ENCODE measurements around the gene CD2AP. TPM values are rescaled to one million over a fixed set of nuclear protein-coding genes. Genes with fewer than 3 reads are reported as not detected.

Gene CD2AP, protein sequence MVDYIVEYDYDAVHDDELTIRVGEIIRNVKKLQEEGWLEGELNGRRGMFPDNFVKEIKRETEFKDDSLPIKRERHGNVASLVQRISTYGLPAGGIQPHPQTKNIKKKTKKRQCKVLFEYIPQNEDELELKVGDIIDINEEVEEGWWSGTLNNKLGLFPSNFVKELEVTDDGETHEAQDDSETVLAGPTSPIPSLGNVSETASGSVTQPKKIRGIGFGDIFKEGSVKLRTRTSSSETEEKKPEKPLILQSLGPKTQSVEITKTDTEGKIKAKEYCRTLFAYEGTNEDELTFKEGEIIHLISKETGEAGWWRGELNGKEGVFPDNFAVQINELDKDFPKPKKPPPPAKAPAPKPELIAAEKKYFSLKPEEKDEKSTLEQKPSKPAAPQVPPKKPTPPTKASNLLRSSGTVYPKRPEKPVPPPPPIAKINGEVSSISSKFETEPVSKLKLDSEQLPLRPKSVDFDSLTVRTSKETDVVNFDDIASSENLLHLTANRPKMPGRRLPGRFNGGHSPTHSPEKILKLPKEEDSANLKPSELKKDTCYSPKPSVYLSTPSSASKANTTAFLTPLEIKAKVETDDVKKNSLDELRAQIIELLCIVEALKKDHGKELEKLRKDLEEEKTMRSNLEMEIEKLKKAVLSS
- polyA plus RNA-seq (2012; ENCODE audit: insufficient read length, low read depth): 8.5 TPM

DNA sequence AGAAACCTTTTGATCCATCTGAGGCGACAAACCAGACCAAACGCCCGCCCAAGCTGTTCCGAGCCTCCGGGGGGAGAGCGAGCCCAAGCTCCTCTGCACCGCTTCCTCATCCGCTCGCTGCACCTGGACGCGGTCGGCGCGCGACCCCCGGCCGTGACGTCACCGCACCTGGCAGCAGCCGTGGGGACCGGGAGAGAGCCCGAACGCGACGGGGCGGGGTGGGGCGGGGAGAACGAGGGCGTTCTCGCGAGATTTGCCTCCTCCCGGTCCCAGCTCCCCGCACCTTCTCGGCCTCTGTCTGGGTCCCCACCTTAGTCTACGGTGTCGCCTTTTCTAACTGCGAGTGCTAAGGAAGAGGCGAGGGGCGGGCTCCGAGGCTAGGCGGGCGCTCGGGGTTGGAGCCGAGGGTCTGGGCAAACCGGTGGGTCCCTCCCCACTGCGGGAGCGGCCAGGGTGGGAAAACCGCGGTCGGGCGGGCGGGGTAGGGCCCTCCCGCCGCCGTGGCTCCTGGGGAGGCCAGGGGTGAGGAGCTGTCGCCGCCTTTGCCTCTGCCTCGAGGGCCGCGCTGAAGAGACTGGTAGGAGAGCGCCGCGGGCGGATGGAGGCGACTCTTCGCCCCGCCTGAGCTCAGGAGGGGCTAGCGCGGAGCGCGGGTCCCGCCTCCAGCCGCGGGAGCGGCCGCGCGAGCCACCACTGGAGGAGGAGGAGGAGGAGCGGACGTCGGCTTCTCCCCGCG is at the start of gene CD2AP:
Gene CD2AP, plus strand, starts transcription at position 293 of the 736 bp plus-strand sequence. CDS start 456 bp downstream, outside the sequence.
- TF ChIP-seq FOXP2 (optimal IDR thresholded peaks at IDR 0.05; ENCODE audit: borderline replicate concordance, extremely low read depth, extremely low read length, insufficient read depth) (peak; percentile 91), POLR2AphosphoS5 (IDR thresholded peaks at IDR 0.05; ENCODE audit: low read depth, low read length) (peak; percentile 95), SIN3A (IDR thresholded peaks at IDR 0.05; ENCODE audit: borderline replicate concordance, insufficient read depth, low read length) (peak; percentile 50; the same call in 1 of the 2 replicates), TAF1 (IDR thresholded peaks at IDR 0.05; ENCODE audit: borderline replicate concordance, insufficient read depth, low read length) (peak; percentile 89)
- TF ChIP-seq, protein P1, sequence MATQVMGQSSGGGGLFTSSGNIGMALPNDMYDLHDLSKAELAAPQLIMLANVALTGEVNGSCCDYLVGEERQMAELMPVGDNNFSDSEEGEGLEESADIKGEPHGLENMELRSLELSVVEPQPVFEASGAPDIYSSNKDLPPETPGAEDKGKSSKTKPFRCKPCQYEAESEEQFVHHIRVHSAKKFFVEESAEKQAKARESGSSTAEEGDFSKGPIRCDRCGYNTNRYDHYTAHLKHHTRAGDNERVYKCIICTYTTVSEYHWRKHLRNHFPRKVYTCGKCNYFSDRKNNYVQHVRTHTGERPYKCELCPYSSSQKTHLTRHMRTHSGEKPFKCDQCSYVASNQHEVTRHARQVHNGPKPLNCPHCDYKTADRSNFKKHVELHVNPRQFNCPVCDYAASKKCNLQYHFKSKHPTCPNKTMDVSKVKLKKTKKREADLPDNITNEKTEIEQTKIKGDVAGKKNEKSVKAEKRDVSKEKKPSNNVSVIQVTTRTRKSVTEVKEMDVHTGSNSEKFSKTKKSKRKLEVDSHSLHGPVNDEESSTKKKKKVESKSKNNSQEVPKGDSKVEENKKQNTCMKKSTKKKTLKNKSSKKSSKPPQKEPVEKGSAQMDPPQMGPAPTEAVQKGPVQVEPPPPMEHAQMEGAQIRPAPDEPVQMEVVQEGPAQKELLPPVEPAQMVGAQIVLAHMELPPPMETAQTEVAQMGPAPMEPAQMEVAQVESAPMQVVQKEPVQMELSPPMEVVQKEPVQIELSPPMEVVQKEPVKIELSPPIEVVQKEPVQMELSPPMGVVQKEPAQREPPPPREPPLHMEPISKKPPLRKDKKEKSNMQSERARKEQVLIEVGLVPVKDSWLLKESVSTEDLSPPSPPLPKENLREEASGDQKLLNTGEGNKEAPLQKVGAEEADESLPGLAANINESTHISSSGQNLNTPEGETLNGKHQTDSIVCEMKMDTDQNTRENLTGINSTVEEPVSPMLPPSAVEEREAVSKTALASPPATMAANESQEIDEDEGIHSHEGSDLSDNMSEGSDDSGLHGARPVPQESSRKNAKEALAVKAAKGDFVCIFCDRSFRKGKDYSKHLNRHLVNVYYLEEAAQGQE (IDR thresholded peaks at IDR 0.05; ENCODE audit: insufficient read depth in 1 of 2, low read depth in 2 of 2, low read length in 2 of 2): 0 out of 4 replicates have a peak, but pooled peaks of 1 of the 2 experiments have one; percentile 32

DNA sequence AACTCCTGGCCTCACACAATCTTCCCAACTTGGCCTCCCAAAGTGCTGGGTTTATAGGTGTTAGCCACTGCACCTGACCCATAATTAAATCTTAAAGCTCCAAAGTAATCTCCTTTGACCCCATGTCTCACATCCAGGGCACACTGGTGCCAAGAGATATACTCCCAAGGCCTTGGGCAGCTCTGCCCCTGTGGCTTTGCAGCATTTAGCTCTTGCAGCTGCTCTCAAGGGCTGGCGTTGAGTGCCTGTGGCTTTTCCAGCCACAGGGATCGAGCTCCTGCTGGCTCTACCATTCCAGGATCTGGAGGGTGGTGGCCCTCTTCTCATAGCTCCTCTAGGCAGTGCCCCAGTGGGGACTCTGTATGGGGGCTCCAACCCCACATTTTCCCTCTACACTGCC is 49.3 kb upstream of the CD2AP start:
- TF ChIP-seq, protein P1 (IDR thresholded peaks at IDR 0.05; ENCODE audit: insufficient read depth in 1 of 2, low read depth in 2 of 2, low read length in 2 of 2): no peak
- TF ChIP-seq FOXP2 (optimal IDR thresholded peaks at IDR 0.05; ENCODE audit: borderline replicate concordance, extremely low read depth, extremely low read length, insufficient read depth) (no peak), SIN3A (IDR thresholded peaks at IDR 0.05; ENCODE audit: borderline replicate concordance, insufficient read depth, low read length) (no peak), TAF1 (IDR thresholded peaks at IDR 0.05; ENCODE audit: borderline replicate concordance, insufficient read depth, low read length) (no peak), POLR2AphosphoS5 (IDR thresholded peaks at IDR 0.05; ENCODE audit: low read depth, low read length) (no peak)

DNA sequence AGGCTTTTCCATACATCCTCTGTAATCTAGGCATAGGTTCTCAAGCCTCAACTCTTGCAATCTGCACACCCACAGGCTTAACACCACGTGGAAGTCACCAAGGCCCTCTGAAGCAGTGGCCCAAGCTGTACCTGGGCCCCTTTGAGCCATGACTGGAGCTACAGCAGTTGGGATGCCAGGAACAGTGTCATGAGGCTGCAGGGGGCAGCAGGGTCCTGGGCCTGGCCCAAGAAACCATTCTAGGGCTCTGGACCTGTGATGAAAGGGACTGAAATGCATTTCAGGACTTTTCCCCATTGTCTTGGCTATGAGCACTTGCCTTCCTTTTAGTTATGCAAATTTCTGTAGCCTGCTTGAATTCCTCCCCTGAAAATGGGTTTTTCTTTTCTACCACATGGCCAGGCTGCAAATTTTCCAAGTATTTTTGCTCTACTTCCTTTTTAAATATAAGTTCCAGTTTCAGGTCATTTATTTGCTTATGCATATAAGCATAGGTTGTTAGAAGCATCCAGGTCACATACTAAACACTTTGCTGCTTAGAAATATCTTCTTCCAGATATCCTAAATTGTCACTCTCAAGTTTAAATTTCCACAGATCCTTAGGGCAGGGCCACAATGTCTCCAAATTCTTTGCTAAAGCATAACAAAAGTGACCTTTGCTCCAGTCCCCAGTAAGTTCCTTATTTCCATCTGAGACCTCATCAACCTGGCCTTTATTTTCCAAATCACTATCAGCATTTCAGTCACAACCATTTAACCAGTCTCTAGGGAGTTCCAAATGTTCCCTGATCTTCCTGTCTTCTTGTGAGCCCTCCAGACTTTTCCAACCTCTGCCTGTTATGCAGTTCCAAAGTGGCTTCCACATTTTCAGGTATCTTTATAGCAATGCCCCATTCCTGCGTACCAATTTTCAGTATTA is 48.6 kb upstream of the CD2AP start:
- no peak for TF ChIP-seq POLR2AphosphoS5 (IDR thresholded peaks at IDR 0.05; ENCODE audit: low read depth, low read length)
- TF ChIP-seq, protein P1 (IDR thresholded peaks at IDR 0.05; ENCODE audit: insufficient read depth in 1 of 2, low read depth in 2 of 2, low read length in 2 of 2): no peak
- no peak for TF ChIP-seq FOXP2 (optimal IDR thresholded peaks at IDR 0.05; ENCODE audit: borderline replicate concordance, extremely low read depth, extremely low read length, insufficient read depth)
- no peak for TF ChIP-seq SIN3A (IDR thresholded peaks at IDR 0.05; ENCODE audit: borderline replicate concordance, insufficient read depth, low read length)
- no peak for TF ChIP-seq TAF1 (IDR thresholded peaks at IDR 0.05; ENCODE audit: borderline replicate concordance, insufficient read depth, low read length)

Data from PFSK-1 (cell line).